Activated CD4-positive, CD25-positive, alpha-beta regulatory T cell treated with anti-CD3 and anti-CD28 coated beads, Interleukin-2, amount 50 U/mL, for 24 hours (primary cell): Measurements from ENCODE around the gene TPRG1L.

ENCODE experiments used
- ATAC-seq, 2 donors: fragments of 150-1000 bp; cut with Tn5 transposase; one replicate each; pipeline ENCODE4 v1.10.0; 2021; ENCODE audit warnings: mild to moderate bottlenecking in 1 of 2, moderate library complexity in 1 of 2

The TPRG1L gene

DNA sequence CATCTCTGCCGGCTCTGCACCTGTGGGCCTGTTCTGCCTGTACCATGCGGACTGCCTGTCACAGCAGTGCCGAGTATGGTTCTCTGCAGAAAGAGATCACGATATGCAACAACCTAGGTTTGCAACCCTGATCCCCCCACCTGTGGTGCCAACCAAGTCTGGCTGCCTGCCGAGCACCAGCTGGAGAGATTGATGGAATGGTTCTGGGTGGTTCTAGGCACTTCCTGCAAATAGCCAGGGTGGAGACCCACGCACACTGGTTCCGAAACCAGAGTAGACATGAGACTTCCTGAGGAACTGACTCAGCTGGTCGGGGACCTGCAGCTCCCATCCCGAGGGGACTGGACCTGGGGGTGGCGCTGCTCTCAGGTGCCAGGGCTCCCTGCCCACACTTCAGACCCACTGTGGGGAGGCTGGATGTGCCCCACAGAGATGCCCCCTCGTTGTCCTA, 5.4 kb downstream of the TPRG1L start:
- no peak for ATAC-seq

DNA sequence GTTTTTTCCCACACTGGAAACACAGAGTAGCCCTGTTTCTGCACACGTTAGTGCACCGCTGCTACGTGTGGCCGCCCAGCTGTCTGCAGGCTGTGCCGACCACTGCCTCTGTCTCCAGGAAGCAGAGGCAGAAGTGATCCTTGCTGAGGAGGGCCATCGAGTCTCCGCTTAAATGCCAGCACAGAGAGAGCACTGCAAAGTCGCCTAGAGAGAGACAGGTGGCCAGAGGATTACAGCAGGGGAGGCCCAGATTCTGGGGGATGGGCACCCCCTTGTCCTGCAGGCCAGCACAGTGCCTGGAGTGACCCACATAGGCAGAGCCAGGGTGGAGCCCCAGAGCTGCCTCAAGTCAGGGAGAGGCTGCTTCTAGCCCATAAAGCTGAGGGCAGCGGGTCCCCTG, 6.1 kb downstream of the TPRG1L start:
- no peak for ATAC-seq

DNA sequence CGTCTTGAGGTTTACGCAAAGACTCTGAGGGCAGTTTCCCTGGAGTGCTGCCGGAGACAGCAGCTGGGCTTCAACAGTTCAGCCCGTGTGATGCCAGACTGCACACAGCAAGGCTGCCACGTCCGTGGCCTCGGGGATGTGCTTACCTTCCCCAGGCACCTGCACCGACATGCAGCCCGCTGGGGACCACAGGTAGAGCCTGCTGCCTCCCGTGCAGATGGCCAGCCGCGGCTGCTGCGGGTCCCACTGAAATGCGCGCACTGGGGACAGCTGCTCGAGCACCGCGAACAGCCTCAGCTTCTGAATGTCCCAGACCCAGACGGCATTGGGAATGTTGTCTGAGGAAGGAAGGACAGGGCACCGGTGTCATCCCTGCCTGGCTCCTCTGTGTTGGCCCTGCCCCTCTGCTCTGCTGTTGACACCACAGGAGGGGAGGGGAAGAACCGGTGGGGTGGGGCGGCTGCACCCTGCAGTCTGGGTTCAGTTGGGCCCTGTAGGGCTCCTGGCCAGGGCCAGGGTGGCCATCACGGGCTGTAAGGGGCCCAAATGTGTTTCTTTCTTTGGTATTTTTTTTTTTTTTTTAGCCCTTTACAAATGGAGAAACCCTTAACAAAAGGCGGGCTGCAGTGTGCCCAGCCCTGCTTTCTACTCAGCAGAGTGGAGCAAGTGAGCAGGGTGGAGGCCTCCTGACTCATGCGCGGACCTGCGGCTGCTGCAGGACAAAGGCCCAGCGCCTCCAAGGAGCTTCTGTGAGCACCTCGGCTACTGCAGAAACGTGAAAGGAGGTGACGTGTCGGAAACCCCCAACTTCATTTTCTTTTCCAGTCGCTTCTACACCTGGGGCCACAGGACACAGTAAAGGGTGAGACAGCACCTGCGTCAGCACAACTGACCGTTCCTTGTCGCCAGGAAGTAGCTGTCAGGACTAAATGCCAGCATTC, 6.8 kb downstream of the TPRG1L start:
- ATAC-seq = no peak

DNA sequence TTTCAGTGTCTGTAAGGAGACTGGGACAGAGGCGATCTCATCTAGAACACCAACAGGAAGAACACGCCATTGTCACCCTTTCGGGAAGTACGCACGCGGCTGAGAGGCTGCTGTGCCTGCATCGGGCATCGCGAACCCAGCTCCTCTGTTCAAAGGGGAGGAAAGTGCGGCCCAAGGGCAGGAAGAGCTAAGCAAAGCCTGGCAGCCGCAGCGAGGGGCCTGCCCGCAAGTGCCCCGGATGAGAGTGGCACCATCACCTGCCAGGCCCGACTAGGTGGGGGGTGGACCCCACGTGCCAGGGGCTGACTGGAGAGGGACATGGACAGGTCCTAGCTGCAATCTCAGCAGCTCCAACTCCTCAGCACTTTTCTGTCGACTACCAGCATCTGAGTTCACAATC, 7.5 kb downstream of the TPRG1L start:
- no peak for ATAC-seq

DNA sequence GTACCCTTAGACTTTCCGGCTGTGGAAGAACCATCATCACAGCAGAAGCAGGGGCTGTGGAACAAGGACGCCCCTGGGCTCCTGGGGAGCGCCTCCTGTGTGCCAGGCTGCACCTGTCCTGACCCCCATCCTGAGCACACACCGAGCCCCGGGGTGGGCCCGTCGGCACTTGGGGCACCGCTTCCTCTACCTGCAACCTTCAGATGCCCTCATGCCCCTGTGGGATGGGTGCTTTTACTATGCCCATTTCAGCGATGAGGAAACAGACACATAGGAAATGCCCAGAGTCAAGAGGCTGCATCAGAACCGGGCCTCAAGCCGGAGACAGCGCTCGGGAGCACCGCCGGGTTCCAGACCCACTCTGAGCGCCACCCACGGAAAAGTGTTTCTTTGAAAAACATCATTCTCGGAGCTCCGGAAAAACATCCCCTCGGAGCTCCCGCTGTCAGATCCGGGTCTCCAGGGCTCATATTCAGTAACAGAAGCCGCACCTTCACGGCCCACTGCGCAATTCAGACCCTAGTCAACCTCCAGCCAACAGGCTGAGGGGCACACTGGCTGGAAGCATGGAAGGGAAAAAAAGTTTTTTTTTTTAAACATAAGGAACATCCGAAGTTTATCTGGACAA, 8.0 kb downstream of the TPRG1L start:
- ATAC-seq = no peak

DNA sequence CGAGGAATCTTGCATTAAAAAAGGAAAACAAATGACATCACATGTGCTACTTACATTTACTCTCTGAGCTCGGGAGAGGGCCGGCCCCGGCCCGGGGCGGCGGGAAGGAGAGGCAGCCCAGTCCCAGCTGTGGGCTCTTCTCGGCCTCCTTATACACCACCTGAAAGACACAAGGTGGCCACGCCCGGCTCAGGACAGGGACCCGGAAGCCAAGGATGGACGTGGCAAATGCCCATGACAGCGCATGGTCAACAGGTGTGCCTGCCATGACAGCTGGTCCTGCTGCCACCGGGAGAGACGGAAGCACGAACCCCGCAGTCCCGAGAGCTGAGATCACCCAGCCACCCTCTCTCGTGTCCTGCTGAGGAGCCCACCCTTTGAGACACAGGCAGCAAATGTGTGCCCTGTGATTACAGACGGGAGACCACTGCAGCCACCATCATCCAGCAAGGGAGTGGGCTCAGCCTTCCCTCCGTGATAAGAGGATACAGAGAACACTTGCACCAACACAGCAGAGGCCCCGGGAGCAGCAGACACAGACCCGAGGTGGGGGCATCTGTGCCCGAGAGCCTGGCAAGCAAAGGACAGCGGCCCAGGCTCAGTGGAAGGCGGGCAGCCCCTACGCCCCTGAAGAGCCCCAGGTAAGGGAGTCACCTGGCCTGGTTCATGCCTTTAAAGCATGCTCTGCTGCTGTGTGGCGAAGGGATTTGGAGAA, 8.7 kb downstream of the TPRG1L start:
- ATAC-seq = no peak

DNA sequence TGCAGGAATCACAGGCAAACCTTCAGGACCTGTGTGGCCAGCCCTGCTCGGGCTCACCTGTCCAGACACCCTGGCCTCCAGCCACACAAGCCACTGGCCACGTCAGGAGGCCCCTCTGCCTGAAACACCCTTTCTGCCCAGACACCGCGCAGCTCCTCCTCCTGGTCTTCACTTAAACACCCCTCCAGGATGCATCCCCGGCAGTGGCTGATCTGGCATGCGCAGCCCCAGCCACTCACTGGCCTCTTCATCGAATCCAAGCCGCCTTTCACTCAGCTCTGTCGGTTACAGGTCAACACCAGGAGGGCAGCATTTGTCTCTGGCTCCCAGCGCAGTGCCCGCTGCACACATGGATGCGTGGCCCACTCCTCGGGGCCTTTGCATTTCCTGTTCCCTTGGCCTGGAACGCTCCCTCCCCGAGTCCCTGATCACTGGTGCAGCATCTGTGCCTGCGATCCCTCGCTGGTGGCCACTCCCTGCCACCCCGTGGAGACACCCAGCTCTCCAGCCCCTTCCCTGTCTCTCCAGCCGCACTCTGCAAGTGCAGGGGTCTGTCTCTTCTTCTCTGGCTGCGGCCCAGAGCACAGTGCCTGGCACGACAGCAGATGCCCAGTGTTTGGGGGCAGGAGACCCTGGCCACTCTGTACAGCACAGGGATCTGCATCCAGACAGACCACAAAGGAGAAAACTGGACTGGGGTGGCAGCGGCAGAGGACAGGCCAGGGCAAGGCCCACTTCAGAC, 9.4 kb downstream of the TPRG1L start:
- ATAC-seq = no peak

DNA sequence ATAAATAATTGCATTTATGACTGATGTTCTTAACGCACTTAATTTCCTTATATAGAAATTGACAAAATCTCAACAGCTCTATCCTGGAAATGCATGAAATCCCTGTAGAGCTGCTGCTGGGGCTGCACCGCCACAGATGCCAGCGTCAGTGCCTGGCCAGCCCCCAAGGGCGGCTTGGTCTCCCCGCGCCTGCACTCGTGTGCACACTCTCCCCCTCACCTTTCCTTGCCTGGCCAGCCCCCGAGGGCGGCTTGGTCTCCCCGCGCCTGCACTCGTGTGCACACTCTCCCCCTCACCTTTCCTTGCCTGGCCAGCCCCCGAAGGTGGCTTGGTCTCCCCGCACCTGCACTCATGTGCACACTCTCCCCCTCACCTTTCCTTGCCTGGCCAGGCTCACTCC, 11.3 kb downstream of the TPRG1L start:
- no peak for ATAC-seq

DNA sequence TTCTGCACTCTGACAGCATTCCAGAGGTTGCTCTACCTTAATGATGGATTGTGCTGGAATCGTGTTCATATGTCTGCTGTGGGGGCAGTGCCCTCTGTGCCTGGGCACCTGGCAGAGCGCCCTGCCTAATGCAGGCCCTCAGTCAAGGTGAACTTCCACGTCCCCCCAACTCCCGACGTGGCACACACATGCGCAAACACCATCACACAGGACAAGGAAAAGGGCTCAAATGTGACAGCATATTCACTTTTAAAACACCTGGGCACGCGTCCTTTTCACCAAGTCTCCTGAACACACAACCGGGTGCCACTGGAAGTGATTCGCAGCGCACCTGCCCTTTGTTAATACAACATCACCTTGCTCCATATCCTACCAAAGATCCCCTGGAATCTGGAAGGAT, 11.7 kb downstream of the TPRG1L start:
- ATAC-seq = no peak

DNA sequence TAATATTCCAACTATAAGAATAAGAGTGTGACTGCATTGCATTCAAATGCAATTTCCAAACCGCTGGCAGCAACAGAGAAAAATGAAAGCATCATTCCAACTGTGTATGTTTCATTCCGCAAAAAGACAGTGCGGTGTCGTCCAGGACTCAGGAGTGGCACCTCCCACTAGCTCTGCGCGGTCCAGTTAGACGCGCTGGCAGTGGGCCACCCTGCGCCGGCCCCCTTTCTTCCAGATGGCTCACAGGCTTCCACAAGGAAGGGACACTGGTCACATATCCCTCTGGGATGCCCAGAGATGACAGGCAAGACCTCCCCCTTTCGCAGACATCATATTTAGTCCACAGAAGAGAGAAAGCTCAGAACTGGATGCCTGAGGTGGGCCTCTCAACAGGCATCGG, 13.2 kb downstream of the TPRG1L start:
- ATAC-seq = no peak

DNA sequence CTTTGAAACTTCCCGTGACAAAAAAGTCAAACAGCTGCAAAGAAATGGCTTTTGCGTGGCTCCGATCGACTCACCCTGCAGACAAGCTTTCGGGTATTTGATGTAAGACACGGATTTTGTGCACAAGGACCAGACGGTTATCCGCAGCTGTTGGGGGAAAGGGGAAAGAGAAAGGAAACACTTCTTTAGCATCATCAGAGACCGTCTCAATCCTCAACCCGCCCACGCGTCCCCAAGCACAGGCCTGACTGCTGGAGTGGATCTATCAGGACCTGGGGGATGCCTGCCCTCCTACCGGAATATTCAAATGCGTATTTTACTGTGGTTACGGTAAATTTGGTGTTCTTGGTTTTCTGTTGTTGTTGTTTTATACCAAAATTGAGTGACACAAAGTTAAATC, 13.9 kb downstream of the TPRG1L start:
- no peak for ATAC-seq

DNA sequence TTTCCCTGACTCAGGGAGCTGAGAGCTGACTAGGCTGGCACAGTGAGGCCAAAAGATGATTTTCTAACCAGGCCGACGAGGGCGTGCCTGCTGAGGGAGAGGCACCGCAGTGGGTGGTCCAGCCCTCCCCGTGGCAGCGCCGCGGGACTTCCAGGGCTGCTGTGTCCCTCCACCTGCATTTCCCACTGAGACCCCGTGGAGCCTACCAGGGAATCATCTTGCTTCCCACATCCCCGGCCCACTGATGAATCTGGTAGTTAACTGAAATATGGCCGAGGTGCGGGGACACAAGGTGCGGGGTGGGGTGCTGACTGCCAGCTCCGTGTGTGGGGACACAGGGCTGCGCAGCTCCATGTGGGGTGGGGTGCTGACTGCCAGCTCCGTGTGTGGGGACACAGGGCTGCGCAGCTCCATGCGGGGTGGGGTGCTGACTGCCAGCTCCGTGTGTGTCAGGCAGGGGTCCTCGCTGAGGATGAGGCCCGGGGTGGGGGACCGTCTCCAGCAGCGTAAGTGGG, 14.6 kb downstream of the TPRG1L start:
- ATAC-seq = no peak

DNA sequence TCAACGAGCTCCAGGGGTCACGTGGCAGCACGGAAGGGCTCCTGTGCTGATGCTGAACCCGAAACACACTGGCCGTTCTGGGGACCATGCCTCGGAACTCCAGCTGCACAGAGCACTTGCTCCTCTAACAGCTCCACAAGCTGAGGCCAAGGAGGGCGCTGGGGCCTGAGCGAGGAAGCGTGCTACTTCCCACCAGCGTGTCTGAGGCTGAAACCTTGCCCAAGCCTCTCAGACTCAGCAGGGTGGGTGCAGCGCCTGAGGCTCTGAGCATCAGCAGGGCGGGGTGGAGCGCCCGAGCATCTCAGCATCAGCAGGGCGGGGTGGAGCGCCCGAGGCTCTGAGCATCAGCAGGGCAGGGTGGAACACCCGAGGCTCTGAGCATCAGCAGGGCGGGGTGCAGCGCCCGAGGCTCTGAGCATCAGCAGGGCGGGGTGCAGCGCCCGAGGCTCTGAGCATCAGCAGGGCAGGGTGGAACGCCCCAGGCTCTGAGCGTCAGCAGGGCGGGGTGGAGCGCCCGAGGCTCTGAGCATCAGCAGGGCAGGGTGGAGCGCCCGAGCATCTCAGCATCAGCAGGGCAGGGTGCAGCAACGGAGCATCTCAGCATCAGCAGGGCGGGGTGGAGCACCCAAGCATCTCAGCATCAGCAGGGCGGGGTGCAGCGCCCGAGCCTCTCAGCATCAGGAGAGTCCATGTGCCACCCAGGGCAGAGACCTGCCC, 15.5 kb downstream of the TPRG1L start:
- ATAC-seq = no peak

DNA sequence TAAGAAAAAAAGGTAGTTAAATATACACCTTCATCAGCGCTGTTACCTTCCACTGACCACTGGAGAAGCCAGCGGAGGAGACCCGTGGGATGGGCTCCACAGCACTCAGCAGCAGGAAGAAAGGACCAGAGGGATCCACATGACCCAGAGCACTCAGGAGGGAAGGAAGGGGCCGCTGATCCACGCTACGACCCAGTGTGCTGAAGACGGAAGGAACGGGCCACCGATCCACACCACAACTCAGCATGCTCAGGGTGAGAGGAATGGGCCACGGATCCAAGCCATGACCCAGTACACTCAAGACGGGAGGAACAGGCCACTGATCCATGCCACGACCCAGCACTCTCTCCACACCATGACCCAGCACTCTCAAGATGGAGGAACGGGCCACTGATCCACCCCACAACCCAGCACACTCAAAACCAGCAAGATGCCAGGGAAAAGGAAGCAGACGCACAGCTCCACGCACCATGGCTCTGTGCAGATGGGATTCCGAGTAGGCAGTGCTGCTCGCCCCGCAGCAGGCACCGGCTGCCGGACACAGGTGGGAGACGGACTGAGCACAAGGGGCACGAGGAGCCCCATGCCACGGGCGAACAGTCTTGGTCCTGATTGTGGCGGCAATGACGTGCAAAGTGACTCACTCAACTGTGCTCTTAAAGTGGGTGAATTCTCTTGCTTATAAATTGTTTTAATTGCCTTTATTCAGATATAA, 16.4 kb downstream of the TPRG1L start:
- ATAC-seq = no peak

DNA sequence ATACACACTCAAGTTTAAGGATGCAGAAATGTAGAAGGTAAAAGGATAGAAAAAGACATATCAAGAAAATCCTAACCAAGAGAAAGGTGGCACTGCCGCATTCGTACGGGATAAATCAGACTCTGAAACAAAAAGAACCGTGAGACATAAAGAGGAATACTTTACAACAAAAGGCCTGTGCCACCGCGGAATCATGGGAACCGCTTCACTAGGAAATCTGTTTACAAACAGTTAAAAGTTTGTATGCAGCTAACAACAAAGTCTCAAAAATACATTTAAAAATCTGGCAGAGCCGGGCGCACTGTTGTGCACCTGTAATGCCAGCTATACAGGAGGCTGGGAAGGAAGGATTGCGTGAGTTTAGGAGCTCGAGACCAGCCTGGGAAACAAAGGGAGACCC, 17.0 kb downstream of the TPRG1L start:
- ATAC-seq = no peak

DNA sequence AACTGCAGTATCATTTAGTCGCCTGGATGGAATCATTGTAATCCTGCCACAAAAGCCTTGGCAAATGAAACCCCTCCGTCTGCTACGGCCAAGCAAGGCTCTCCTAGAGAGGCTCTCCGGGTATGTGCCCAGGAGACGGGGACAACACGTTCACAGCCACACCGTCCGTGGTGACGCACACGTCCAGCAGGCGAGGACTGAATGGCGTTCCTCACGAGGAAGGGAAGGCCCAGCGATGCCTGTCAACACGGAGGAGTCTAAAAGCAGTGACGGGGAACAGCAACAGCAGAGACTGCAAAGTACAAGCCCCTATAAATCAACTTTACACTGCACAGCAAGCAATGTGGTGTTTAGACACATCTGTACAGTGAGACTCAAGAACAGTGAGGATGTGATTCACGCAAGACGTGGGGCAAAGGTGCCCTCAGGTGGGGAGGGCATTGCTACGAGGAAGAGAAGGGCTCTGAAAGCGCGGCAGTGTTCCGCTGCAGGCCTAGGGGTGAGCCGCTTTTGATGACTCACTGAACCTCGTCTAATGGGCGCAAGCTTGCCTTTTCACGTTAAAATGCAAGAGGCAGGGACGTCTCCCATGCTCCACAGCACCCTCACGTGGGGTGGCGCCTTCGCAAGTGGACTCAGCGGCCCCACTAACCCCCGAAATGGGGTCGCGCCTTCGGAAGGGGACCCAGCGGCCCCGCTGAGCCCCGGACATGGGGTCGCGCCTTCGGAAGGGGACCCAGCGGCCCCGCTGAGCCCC, 18.3 kb downstream of the TPRG1L start:
- ATAC-seq = no peak

DNA sequence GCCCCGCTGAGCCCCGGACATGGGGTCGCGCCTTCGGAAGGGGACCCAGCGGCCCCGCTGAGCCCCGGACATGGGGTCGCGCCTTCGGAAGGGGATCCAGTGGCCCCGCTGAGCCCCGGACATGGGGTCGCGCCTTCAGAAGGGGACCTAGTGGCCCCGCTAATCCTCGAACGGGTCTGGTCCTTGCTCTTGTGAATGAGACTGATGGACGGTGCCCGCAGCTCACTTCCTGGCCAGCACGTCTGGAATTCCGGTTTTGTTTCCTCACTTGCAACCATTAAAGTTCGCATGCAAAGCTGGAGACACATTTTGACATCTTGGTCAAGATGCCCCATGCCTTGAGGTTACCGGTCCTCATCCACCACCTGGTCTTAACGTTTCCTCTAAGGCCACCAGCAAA, 19.5 kb downstream of the TPRG1L start:
- no peak for ATAC-seq

DNA sequence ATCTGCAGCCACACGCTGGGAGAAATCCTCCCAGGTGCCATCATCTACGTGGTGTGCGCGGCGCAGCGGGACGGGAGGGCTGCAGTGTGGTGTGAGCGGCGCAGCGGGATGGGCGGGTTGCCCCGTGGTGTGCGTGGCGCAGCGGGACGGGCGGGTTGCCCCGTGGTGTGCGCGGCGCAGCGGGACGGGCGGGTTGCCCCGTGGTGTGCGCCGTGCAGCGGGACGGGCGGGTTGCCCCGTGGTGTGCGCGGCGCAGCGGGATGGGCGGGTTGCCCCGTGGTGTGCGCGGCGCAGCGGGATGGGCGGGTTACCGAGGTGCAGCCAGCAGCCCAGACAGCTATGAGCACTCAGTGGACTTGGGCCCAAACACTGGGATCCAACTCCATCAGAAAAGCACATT, 20.4 kb downstream of the TPRG1L start:
- no peak for ATAC-seq

DNA sequence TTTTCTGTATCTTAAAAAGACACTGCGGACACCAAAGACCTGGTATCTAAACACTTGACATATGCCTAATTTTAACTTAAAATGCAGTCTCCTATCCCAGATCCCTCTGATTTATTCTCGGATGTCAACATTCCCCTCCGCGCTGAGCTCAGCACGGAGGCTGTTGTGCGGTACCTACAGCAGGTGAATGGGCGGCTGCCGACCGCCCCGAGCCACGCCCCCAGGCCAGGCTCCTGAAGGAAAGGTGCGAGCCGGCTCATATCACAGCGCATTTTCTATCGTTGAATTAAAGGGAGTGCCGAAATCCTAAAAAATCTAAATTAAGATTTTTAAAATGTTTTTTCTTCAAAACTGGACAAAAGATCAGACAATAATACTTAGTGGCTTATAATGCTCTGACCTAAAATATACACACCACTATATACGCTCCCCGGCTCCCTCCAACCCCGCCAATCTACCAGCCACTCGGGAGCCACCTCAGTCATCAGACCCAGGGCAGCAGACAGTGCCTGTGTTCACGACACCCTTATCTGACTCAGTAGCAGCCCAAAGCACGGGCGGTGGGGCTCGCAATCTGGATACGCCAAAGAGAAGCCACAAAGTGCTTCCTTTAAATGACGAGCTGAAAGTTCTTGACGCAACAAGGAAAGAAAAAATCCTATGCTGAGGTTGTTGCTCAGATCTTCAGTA, 21.0 kb downstream of the TPRG1L start:
- ATAC-seq = no peak

DNA sequence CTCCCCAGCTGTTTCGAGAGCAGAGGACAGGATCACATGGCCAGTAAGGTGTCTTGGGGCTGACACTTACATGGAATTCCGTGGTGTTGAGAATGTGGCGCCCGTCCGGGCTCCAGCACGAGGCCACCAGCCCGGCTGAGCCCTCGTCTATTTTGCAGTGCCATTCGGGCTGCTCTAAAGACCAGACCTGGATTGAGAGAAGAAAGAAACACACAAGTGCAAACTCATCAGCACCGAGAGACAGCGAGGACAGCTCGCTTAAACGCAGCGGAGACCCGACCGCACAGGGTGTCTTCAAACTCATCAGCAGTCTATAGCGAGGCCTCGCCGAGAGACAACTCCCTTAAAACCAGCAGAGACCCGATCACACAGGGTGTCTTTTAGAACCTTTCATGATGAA, 21.8 kb downstream of the TPRG1L start:
- no peak for ATAC-seq
